Left lung (tissue), 10 donors: ENCODE data around the gene IGF2. TPM values are rescaled to one million over a fixed set of nuclear protein-coding genes. Genes with fewer than 3 reads are reported as not detected.
A peak's percentile ranks its signal among the peaks of the same experiment; 100 is the strongest.

Experiments used
- ATAC-seq: fragments of 200-7000 bp; cut with Tn5 transposase; one replicate; pipeline ENCODE4 v1.9.1; 2020; ENCODE audit warnings: moderate library complexity
- DNase-seq, 4 donors: peaks; one replicate each; pipeline ENCODE4 v3.0.0-alpha.2; 2013 to 2020
- H3K27ac ChIP-seq, 2 donors: fragments of 200-600 bp; sonication (generic) in 1 of 2; one replicate each; pipeline versions ENCODE4 v1.5.0 to v1.8.0; 2020 to 2021
- H3K27me3 ChIP-seq, 2 donors: fragments of 200-600 bp; sonication (generic) in 1 of 2; one replicate each; pipeline versions ENCODE4 v1.5.0 to v1.8.0; 2020 to 2021
- H3K36me3 ChIP-seq, 2 donors: fragments of 200-600 bp; sonication (generic) in 1 of 2; one replicate each; pipeline versions ENCODE4 v1.5.0 to v1.8.0; 2020 to 2021
- H3K4me1 ChIP-seq, 2 donors: fragments of 200-600 bp; one replicate each; pipeline ENCODE4 v1.8.0; 2021
- H3K4me3 ChIP-seq, 2 donors: fragments of 200-600 bp; sonication (generic) in 1 of 2; one replicate each; pipeline versions ENCODE4 v1.5.0 to v1.8.0; 2020 to 2021; ENCODE audit warnings: mild to moderate bottlenecking in 1 of 2
- H3K9me3 ChIP-seq, 2 donors: fragments of 200-600 bp; sonication (generic) in 1 of 2; one replicate each; pipeline versions ENCODE4 v1.5.0 to v1.8.0; 2020 to 2021
- CTCF ChIP-seq, 2 donors: fragments of 200-600 bp; sonication (generic) in 1 of 2; IDR thresholded peaks; one replicate each; pipeline versions ENCODE4 v1.5.0 to v1.8.0; 2021; ENCODE audit warnings: antibody characterized with exemption in 2 of 2
- intact Hi-C, 2 donors: fragments of 100-400 bp; cut with DNase I; formaldehyde crosslinking; loops; one replicate each; pipeline versions ENCODE4 v1.11.2 to v1.14.2; 2022
- polyA plus RNA-seq, 6 donors: library from polyadenylated mRNA; unstranded; fragments of 120-200 nt; gene quantifications; one replicate each; pipeline ENCODE4 v1.2.1, GENCODE V29; 2013; ENCODE audit not compliant: insufficient read length in 6 of 6
- total RNA-seq, 2 donors: library from RNA; stranded (reverse); fragmentation: NEBNext Ultra II Directional; extraction: Animal tissue kit (Norgen Biotek cat#: 25700); gene quantifications; one replicate each; pipeline ENCODE4 v1.2.1, GENCODE V29; 2021
- donor health status: DM: no; HTN: yes; CAD: no.
- donor health status: DM: no; HTN: no; CAD: no.

The IGF2 gene
- total and polyA plus RNA-seq, 8 donors, result 12.0 to 118 (median 92.1) TPM

DNA sequence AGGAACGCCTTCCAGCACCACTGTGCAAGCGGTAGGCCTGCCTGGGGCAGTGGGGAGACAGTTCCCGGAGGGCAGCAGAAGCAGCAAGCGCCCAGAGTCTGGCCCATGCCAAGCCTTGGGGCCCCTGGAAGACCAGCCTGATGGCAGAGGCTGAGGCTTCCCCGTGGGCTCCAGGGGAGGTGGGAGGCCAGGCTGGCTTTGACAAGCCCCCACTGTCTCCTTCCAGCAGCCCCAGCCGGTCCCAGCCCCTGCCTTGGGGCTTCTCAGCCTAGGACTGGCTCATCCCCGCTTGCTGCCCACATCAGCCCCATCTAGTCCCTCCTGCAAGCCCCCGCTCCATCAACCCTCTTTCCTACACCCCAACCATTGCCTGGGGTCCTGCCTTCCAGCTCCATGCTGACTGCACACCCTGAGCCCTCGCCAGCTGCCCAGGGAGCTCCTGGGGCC lies 46.7 kb downstream of the IGF2 start:
- Histone ChIP-seq H3K27ac (no peak overlapping the region), H3K36me3 (no peaks in the 10 kb centered on the region), H3K27me3 (peaks cover 0 to 21% of the 10 kb centered on the region in 2 donors), H3K4me1 (peaks cover 6 to 8% of the 10 kb centered on the region in 2 donors), H3K9me3 (no peaks in the 10 kb centered on the region), H3K4me3 (no peak overlapping the region)
- intact Hi-C loops, result no loop called here
- DNase-seq (peak in 1 of 4 donors; percentile 60), ATAC-seq (no peak)
- TF ChIP-seq CTCF (IDR thresholded peaks at IDR 0.05), result no peak

- H3K27ac ChIP-seq, result no peak overlapping the region
- no peaks in the 10 kb centered on the region for H3K9me3 ChIP-seq
- no peak for ATAC-seq
- peaks cover 0 to 21% of the 10 kb centered on the region in 2 donors for H3K27me3 ChIP-seq
- peaks cover under 1 to 4% of the 10 kb centered on the region in 2 donors for H3K4me1 ChIP-seq
- H3K4me3 ChIP-seq, result no peak overlapping the region
- no peak for TF ChIP-seq CTCF (IDR thresholded peaks at IDR 0.05)
- H3K36me3 ChIP-seq, result no peaks in the 10 kb centered on the region
- intact Hi-C loops, result no loop called here
- DNase-seq, result peak in 1 of 4 donors; percentile 49
Measured at GRCh38 chr11:2091786-2092463, 47.3 kb downstream of the IGF2 start.

DNA sequence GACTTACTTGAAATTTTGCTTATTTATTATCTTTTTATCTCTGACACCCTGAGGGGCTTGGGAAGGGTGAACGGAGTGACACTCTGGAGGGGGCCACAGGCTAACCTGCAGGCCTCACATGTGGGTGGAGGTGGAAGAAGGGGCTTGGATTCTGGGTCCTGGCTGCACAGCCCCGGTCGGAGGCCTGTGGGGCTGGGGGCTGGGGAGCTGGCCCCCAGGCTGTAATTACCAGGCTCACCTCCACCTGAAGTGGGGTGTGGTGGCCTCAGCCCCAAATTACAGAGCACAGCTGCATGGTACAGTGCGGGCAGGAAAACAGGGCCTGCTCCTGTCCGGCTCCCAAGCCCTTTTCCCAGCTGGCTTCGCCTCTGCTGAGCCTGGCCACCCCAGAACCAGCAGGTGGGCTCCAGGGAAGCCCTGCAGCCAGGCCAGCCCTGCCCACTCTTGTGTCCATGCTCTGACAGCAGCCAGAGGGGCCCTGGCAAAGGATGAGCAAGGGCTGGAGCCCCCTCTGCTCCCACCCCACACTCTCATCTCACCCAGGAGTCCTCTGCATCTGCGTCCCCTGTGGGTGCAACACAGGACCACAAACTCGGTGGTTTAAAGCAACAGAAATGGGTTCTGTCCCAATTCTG lies 48.0 kb downstream of the IGF2 start:
- Histone ChIP-seq H3K4me3 (no peak overlapping the region), H3K27ac (no peak overlapping the region), H3K27me3 (peaks cover 0 to 21% of the 10 kb centered on the region in 2 donors), H3K4me1 (no peaks in the 10 kb centered on the region), H3K36me3 (no peaks in the 10 kb centered on the region), H3K9me3 (no peaks in the 10 kb centered on the region)
- DNase-seq (peak in 1 of 4 donors; percentile 48), ATAC-seq (no peak)
- TF ChIP-seq CTCF (IDR thresholded peaks at IDR 0.05), result no peak
- intact Hi-C loops, result no loop called here

GRCh38 chr11:2090172-2091111 lies 48.7 kb downstream of the IGF2 start:
- DNase-seq, result peak in 1 of 4 donors; percentile 62
- no peak overlapping the region for H3K4me3 ChIP-seq
- H3K4me1 ChIP-seq, result no peaks in the 10 kb centered on the region
- peaks cover 0 to 21% of the 10 kb centered on the region in 2 donors for H3K27me3 ChIP-seq
- TF ChIP-seq CTCF (IDR thresholded peaks at IDR 0.05), result no peak
- no peak overlapping the region for H3K27ac ChIP-seq
- no peaks in the 10 kb centered on the region for H3K9me3 ChIP-seq
- H3K36me3 ChIP-seq, result no peaks in the 10 kb centered on the region
- intact Hi-C loops, result no loop called here
- no peak for ATAC-seq
